ENCODE results near the gene ANKMY2.

ANKMY2 gene

DNA sequence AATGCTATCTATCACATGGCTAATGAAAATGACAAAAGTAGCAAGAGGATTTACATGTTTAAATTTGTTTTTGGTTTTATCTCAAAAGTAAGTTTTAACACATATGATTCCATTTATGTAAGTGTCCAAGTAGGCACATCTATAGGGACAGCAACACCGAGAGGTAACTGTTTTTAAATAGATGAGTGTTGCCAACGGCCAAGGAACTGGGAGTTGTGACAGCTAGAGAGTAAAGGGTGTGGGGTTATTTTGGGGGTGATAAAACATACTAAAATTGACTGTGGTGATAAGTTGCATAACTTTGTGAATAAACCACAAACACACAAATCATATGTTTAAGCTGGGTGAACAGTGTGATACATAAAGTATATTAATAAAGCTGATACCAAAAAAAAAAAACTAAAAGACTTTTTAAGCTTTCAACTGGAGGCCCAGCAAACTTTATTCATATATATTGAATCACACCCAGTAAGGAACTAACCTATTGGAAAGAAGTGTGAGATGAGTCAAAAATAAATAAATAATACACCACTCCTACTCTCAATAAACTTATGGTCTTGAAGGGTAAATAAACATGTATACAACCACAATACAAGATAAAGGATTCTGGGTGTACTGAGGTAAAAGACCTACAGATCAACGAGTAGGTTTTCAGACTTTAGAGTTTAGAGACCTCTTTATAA lies 85.9 kb downstream of the ANKMY2 start:
- ChIA-PET CTCF (interaction anchor here (0.5 to 1.1 kb wide), 2 partner anchors 56 to 462 kb away, joined by 3 read pairs; no protein-coding TSS in a partner anchor), POLR2A (no interaction called here)
- TF ChIP-seq ZNF384 (IDR thresholded peaks at IDR 0.05) (no peak), CTBP1 (IDR thresholded peaks at IDR 0.05; ENCODE audit: borderline replicate concordance) (no peak), ARNT (IDR thresholded peaks at IDR 0.05) (no peak), ELF4 (IDR thresholded peaks at IDR 0.05) (no peak), FOXK2 (IDR thresholded peaks at IDR 0.05) (no peak), SUZ12 (IDR thresholded peaks at IDR 0.05) (no peak), L3MBTL2 (conservative IDR thresholded peaks at IDR 0.05) (no peak), FOXA1 (IDR thresholded peaks at IDR 0.05) (no peak), HDGF (IDR thresholded peaks at IDR 0.05; ENCODE audit: borderline replicate concordance) (no peak)
- TF ChIP-seq, protein P1, sequence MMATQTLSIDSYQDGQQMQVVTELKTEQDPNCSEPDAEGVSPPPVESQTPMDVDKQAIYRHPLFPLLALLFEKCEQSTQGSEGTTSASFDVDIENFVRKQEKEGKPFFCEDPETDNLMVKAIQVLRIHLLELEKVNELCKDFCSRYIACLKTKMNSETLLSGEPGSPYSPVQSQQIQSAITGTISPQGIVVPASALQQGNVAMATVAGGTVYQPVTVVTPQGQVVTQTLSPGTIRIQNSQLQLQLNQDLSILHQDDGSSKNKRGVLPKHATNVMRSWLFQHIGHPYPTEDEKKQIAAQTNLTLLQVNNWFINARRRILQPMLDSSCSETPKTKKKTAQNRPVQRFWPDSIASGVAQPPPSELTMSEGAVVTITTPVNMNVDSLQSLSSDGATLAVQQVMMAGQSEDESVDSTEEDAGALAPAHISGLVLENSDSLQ (IDR thresholded peaks at IDR 0.05): no peak
- DNase-seq (ENCODE audit: extremely low spot score): no peak

DNA sequence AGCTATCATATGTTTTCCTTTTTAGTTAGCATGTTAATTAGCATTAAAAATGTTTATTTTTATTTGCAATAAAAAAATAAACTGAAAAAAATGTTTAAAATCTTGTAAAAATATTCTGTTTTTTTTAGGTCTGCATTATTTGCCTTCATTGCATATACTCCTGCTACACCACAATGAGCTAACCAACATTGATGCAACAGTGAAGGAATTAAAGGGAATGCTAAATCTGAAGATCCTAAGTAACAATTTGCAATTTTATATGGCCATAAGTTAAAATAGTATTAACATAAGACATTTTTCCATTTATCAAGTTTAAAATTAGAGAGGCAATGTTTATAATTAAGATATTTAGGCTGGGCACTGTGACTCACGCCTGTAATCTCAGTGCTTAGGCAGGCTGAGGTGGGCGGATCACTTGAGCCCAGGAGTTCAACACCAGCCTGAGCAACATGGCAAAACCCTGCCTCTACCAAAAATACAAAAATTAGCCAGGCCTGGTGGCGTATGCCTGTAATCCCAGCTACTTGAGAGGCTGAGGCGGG lies 86.7 kb downstream of the ANKMY2 start:
- CTCF ChIA-PET: interaction anchor here (0.6 kb wide), 1 partner anchor 28 kb away, joined by 3 read pairs; no protein-coding TSS in a partner anchor
- POLR2A ChIA-PET: no interaction called here

DNA sequence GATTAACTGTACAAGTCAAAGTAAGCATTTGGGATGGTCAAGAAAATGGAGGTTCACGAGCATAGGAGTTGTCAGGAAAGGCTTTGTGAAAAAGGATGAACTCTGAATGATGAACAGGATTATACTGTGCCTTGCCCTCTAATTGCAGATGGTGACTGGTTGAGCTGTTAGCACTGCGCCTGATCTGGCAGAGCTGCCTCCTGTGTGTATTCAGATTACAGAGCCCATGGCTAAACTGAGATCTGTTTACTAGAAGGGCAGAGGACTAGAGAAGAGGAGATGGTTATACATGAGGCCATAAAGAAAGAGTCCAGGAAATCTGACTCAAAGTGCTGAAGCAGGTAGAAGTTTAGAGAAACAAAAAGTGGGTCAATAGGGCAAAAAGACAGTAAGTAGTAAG lies 89.2 kb downstream of the ANKMY2 start:
- ChIA-PET CTCF (no interaction called here), POLR2A (no interaction called here)
- TF ChIP-seq FOXM1 (IDR thresholded peaks at IDR 0.05; ENCODE audit: borderline replicate concordance): no peak
- TF ChIP-seq, protein P1 (IDR thresholded peaks at IDR 0.05): no peak
- no peak for TF ChIP-seq LEF1 (IDR thresholded peaks at IDR 0.05; ENCODE audit: borderline replicate concordance)
- no peak for TF ChIP-seq NFRKB (IDR thresholded peaks at IDR 0.05)
- no peak for TF ChIP-seq SP1 (IDR thresholded peaks at IDR 0.05)
- no peak for TF ChIP-seq FOXK2 (IDR thresholded peaks at IDR 0.05)
- no peak for DNase-seq (ENCODE audit: extremely low spot score)

More for the DNA sequence above, 86.7 kb downstream of the ANKMY2 start:
- no peak for DNase-seq (ENCODE audit: extremely low spot score)
- TF ChIP-seq FOXK2 (IDR thresholded peaks at IDR 0.05) (no peak), HDGF (IDR thresholded peaks at IDR 0.05; ENCODE audit: borderline replicate concordance) (no peak), SUZ12 (IDR thresholded peaks at IDR 0.05) (no peak), ELF4 (IDR thresholded peaks at IDR 0.05) (no peak), TARDBP (IDR thresholded peaks at IDR 0.05) (no peak), SP1 (IDR thresholded peaks at IDR 0.05) (no peak), L3MBTL2 (conservative IDR thresholded peaks at IDR 0.05) (no peak), FOXM1 (IDR thresholded peaks at IDR 0.05; ENCODE audit: borderline replicate concordance) (no peak), FOXA1 (IDR thresholded peaks at IDR 0.05) (no peak), NFRKB (IDR thresholded peaks at IDR 0.05) (no peak), LEF1 (IDR thresholded peaks at IDR 0.05; ENCODE audit: borderline replicate concordance) (no peak), ZNF384 (IDR thresholded peaks at IDR 0.05) (no peak), ARNT (IDR thresholded peaks at IDR 0.05) (no peak), BHLHE40 (IDR thresholded peaks at IDR 0.05; ENCODE audit: borderline replicate concordance) (no peak), CTBP1 (IDR thresholded peaks at IDR 0.05; ENCODE audit: borderline replicate concordance) (no peak)
- TF ChIP-seq, protein P1 (IDR thresholded peaks at IDR 0.05): no peak

DNA sequence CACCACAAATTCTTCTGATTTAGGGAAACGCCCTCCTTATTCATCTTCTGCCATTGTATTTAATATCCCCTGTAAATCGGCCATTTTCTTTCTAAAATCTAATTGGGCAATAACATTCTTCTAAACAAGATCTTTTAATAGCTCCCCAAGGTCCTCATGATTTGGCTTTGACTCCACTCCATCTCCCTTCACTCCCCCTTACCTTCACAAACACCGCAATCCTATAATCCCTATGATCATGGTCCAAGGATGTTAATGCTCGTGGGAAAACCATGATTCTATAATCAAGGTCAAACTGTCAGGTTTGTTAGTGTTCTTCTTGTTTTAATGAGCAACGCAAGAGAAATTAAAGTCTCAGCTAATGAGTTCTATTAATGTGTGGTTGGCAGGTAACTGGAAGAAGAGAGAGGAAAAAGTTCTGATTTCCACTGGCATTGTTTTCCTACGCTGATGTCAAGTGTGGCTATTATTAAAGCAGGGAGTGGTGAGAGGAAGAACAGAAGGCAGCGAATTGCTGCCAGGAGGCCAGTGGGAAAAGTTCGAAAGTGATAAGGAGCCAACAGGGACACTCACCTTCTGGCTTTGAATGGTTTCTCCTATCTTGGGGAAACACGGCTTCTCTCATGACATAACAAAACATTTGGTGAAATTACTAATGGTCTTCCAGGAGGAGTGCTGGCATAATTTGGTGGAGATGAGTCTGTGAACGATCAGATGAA lies 90.9 kb downstream of the ANKMY2 start:
- TF ChIP-seq HDGF (IDR thresholded peaks at IDR 0.05; ENCODE audit: borderline replicate concordance): no peak
- TF ChIP-seq, protein P1 (IDR thresholded peaks at IDR 0.05): no peak
- no peak for TF ChIP-seq LEF1 (IDR thresholded peaks at IDR 0.05; ENCODE audit: borderline replicate concordance)
- TF ChIP-seq ZNF384 (IDR thresholded peaks at IDR 0.05): no peak
- no peak for TF ChIP-seq CTBP1 (IDR thresholded peaks at IDR 0.05; ENCODE audit: borderline replicate concordance)
- TF ChIP-seq ELF4 (IDR thresholded peaks at IDR 0.05): no peak
- TF ChIP-seq L3MBTL2 (conservative IDR thresholded peaks at IDR 0.05): no peak
- no peak for TF ChIP-seq ARNT (IDR thresholded peaks at IDR 0.05)
- no peak for TF ChIP-seq SUZ12 (IDR thresholded peaks at IDR 0.05)
- no peak for TF ChIP-seq BHLHE40 (IDR thresholded peaks at IDR 0.05; ENCODE audit: borderline replicate concordance)
- no peak for TF ChIP-seq FOXK2 (IDR thresholded peaks at IDR 0.05)
- TF ChIP-seq TARDBP (IDR thresholded peaks at IDR 0.05): no peak
- no peak for TF ChIP-seq NFRKB (IDR thresholded peaks at IDR 0.05)
- TF ChIP-seq FOXM1 (IDR thresholded peaks at IDR 0.05; ENCODE audit: borderline replicate concordance): no peak
- no peak for TF ChIP-seq FOXA1 (IDR thresholded peaks at IDR 0.05)
- no peak for TF ChIP-seq SP1 (IDR thresholded peaks at IDR 0.05)
- DNase-seq (ENCODE audit: extremely low spot score): no peak
- CTCF ChIA-PET: interaction anchor here (1.0 kb wide), 1 partner anchor 10 kb away, joined by 3 read pairs; no protein-coding TSS in a partner anchor
- POLR2A ChIA-PET: no interaction called here

DNA sequence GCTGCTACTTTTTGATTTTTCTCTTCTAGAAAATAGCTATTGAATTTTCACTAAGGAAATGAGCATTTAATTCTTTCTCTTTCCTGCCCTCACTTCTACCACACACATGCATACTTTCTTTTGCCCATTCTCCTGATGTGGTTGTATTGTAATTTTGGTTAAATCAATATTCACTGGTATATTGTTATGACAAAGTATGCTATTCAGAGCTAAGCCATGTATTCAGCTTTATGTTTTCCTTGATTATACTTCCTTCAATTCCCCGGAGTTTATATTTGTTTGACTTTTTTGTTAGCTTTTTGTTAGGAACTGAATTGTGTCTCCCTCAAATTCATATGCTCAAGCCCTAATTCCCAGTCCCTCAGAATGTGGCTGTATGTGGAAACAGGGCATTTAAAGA lies 94.9 kb downstream of the ANKMY2 start:
- CTCF ChIA-PET: interaction anchor here (1.4 kb wide), 1 partner anchor 14 kb away, joined by 3 read pairs; no protein-coding TSS in a partner anchor
- POLR2A ChIA-PET: interaction anchor here (1.0 kb wide), 1 partner anchor 130 kb away, joined by 3 read pairs; no protein-coding TSS in a partner anchor
- DNase-seq (ENCODE audit: extremely low spot score): no peak
- TF ChIP-seq CTBP1 (IDR thresholded peaks at IDR 0.05; ENCODE audit: borderline replicate concordance) (no peak), FOXA1 (IDR thresholded peaks at IDR 0.05) (no peak), NFRKB (IDR thresholded peaks at IDR 0.05) (no peak), BHLHE40 (IDR thresholded peaks at IDR 0.05; ENCODE audit: borderline replicate concordance) (no peak), TARDBP (IDR thresholded peaks at IDR 0.05) (no peak), HDGF (IDR thresholded peaks at IDR 0.05; ENCODE audit: borderline replicate concordance) (no peak), FOXK2 (IDR thresholded peaks at IDR 0.05) (no peak), ELF4 (IDR thresholded peaks at IDR 0.05) (no peak), ARNT (IDR thresholded peaks at IDR 0.05) (no peak), ZNF384 (IDR thresholded peaks at IDR 0.05) (no peak), SP1 (IDR thresholded peaks at IDR 0.05) (no peak), SUZ12 (IDR thresholded peaks at IDR 0.05) (no peak), L3MBTL2 (conservative IDR thresholded peaks at IDR 0.05) (no peak)
- TF ChIP-seq, protein P1 (IDR thresholded peaks at IDR 0.05): no peak

All from HEK293T (cell line).